Measurements from ENCODE around the gene SPATA16.

SPATA16 gene

GRCh38 chr3:172914854-172915253 is 226.2 kb downstream of the SPATA16 start:
- TF ChIP-seq EZH2phosphoT487 (IDR thresholded peaks at IDR 0.05; ENCODE audit: borderline replicate concordance) (no peak), CTCF (conservative IDR thresholded peaks at IDR 0.05; ENCODE audit: low read length) (no peak)
- Histone ChIP-seq H3F3A (ENCODE audit: low read depth) (no peaks in the 10 kb centered on the region), H3K9me2 (replicated peaks; ENCODE audit: low read depth, low read length) (no peaks in the 10 kb centered on the region)

GRCh38 chr3:172913911-172914655 is 227.0 kb downstream of the SPATA16 start:
- no peaks in the 10 kb centered on the region for H3K9me2 ChIP-seq (replicated peaks; ENCODE audit: low read depth, low read length)
- no peaks in the 10 kb centered on the region for H3K36me3 ChIP-seq (ENCODE audit: insufficient read depth, low read length)
- no peaks in the 10 kb centered on the region for H3K9me3 ChIP-seq (ENCODE audit: insufficient read depth, low read depth, low read length)
- no peaks in the 10 kb centered on the region for H3K79me2 ChIP-seq (ENCODE audit: insufficient read depth, low read length)
- no peaks in the 10 kb centered on the region for H4K20me1 ChIP-seq (ENCODE audit: insufficient read depth, low read length, poor library complexity, severe bottlenecking)
- no peak overlapping the region for H3K9ac ChIP-seq (ENCODE audit: low read depth, low read length, poor library complexity, severe bottlenecking)
- no peaks in the 10 kb centered on the region for H3F3A ChIP-seq (ENCODE audit: low read depth)
- H3K4me3 ChIP-seq (ENCODE audit: low read length, poor library complexity, severe bottlenecking) = no peak overlapping the region
- no peak overlapping the region for H3K4me2 ChIP-seq (ENCODE audit: low read depth, low read length, poor library complexity, severe bottlenecking)
- H3K4me1 ChIP-seq (ENCODE audit: insufficient read depth, low read length, poor library complexity, severe bottlenecking) = peaks cover 21% of the 10 kb centered on the region
- TF ChIP-seq EZH2phosphoT487 (IDR thresholded peaks at IDR 0.05; ENCODE audit: borderline replicate concordance) = no peak
- H2AFZ ChIP-seq (ENCODE audit: low read length) = no peak overlapping the region
- H3K27me3 ChIP-seq (ENCODE audit: insufficient read depth, low read length, poor library complexity, severe bottlenecking) = no peaks in the 10 kb centered on the region

More at GRCh38 chr3:172914854-172915253, 226.2 kb downstream of the SPATA16 start:
- H2AFZ ChIP-seq (ENCODE audit: low read length) = peak overlapping the region; percentile 53; the same call in 1 of the 2 replicates
- no peaks in the 10 kb centered on the region for H3K9me3 ChIP-seq (ENCODE audit: insufficient read depth, low read depth, low read length)
- H3K4me2 ChIP-seq (ENCODE audit: low read depth, low read length, poor library complexity, severe bottlenecking) = no peak overlapping the region
- H3K4me1 ChIP-seq (ENCODE audit: insufficient read depth, low read length, poor library complexity, severe bottlenecking) = peaks cover 15% of the 10 kb centered on the region
- no peaks in the 10 kb centered on the region for H3K79me2 ChIP-seq (ENCODE audit: insufficient read depth, low read length)
- no peak overlapping the region for H3K4me3 ChIP-seq (ENCODE audit: low read length, poor library complexity, severe bottlenecking)
- H4K20me1 ChIP-seq (ENCODE audit: insufficient read depth, low read length, poor library complexity, severe bottlenecking) = no peaks in the 10 kb centered on the region
- H3K9ac ChIP-seq (ENCODE audit: low read depth, low read length, poor library complexity, severe bottlenecking) = no peak overlapping the region
- no peaks in the 10 kb centered on the region for H3K36me3 ChIP-seq (ENCODE audit: insufficient read depth, low read length)
- no peaks in the 10 kb centered on the region for H3K27me3 ChIP-seq (ENCODE audit: insufficient read depth, low read length, poor library complexity, severe bottlenecking)

GRCh38 chr3:172911142-172911541 is 229.9 kb downstream of the SPATA16 start:
- Histone ChIP-seq H3K36me3 (ENCODE audit: insufficient read depth, low read length) (no peaks in the 10 kb centered on the region), H3K4me2 (ENCODE audit: low read depth, low read length, poor library complexity, severe bottlenecking) (no peak overlapping the region), H3K9ac (ENCODE audit: low read depth, low read length, poor library complexity, severe bottlenecking) (no peak overlapping the region), H2AFZ (ENCODE audit: low read length) (no peak overlapping the region), H3F3A (ENCODE audit: low read depth) (peaks cover 4% of the 10 kb centered on the region; the same call in 1 of the 2 replicates), H3K79me2 (ENCODE audit: insufficient read depth, low read length) (no peaks in the 10 kb centered on the region), H3K4me3 (ENCODE audit: low read length, poor library complexity, severe bottlenecking) (no peak overlapping the region), H3K9me3 (ENCODE audit: insufficient read depth, low read depth, low read length) (no peaks in the 10 kb centered on the region), H4K20me1 (ENCODE audit: insufficient read depth, low read length, poor library complexity, severe bottlenecking) (no peaks in the 10 kb centered on the region), H3K9me2 (replicated peaks; ENCODE audit: low read depth, low read length) (no peaks in the 10 kb centered on the region), H3K27me3 (ENCODE audit: insufficient read depth, low read length, poor library complexity, severe bottlenecking) (no peaks in the 10 kb centered on the region), H3K4me1 (ENCODE audit: insufficient read depth, low read length, poor library complexity, severe bottlenecking) (peaks cover 29% of the 10 kb centered on the region)
- TF ChIP-seq EZH2phosphoT487 (IDR thresholded peaks at IDR 0.05; ENCODE audit: borderline replicate concordance) = no peak
- peak; percentile 60 for TF ChIP-seq CTCF (conservative IDR thresholded peaks at IDR 0.05; ENCODE audit: low read length)

All from Loucy (cell line).